Mammary epithelial cell (primary cell): ENCODE data around the gene GBP7.

Experiments
- EZH2 ChIP-seq: IDR thresholded peaks from 2 replicates; pipeline ENCODE4 v1.6.1; 2012; ENCODE audit warnings: low read length, inconsistent platforms, borderline replicate concordance
- TF ChIP-seq, protein P1 (sequence below), 2 donors: IDR thresholded peaks in 1 of 2; conservative IDR thresholded peaks in 1 of 2; 2 replicates each; pipeline ENCODE4 v1.5.1; 2011 to 2012; ENCODE audit warnings: inconsistent platforms in 2 of 2, low read length in 2 of 2, mild to moderate bottlenecking in 2 of 2, control low read depth in 1 of 2, low read depth in 1 of 2; ENCODE audit not compliant: insufficient read depth in 1 of 2; ENCODE audit errors: extremely low read depth in 1 of 2

DNA sequence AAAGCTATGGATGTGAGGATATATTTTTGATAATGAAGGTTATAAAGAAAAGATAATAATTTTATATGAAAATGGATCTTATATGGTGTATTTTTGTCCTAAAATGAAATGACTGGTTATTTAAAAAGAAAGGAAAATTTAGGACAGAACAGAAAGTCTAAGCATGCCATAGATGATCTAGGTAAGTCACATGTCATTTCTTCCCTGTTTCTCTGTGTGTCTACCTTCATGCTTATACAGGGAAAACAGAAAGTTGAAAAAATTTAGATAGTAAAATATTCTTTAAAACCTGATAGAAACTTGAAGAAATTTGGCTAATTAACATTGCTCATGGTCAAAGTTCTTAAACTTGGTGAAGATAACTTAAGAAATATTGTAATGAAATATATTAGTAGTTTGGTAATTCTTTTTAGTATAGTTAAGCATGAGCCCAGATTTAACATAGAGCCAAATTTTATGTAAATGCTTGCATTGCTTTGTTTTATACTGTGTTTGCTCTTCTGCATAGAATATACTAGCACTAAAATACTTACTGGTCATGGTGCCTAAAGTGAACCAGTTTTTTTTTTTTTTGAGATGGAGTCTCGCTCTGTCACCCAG is 35.3 kb upstream of the GBP7 start:
- TF ChIP-seq EZH2: no peak
- TF ChIP-seq, protein P1, sequence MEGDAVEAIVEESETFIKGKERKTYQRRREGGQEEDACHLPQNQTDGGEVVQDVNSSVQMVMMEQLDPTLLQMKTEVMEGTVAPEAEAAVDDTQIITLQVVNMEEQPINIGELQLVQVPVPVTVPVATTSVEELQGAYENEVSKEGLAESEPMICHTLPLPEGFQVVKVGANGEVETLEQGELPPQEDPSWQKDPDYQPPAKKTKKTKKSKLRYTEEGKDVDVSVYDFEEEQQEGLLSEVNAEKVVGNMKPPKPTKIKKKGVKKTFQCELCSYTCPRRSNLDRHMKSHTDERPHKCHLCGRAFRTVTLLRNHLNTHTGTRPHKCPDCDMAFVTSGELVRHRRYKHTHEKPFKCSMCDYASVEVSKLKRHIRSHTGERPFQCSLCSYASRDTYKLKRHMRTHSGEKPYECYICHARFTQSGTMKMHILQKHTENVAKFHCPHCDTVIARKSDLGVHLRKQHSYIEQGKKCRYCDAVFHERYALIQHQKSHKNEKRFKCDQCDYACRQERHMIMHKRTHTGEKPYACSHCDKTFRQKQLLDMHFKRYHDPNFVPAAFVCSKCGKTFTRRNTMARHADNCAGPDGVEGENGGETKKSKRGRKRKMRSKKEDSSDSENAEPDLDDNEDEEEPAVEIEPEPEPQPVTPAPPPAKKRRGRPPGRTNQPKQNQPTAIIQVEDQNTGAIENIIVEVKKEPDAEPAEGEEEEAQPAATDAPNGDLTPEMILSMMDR (conservative IDR thresholded peaks at IDR 0.05 in 1 of 2, IDR thresholded peaks at IDR 0.05 in 1 of 2; ENCODE audit: extremely low read depth in 1 of 2, insufficient read depth in 1 of 2, low read depth in 1 of 2, low read length in 2 of 2): no peak
